Left lung (tissue), 10 donors: ENCODE data around the gene IFT81. TPM values are rescaled to one million over a fixed set of nuclear protein-coding genes. Genes with fewer than 3 reads are reported as not detected.

ENCODE experiments used
- ATAC-seq: fragments of 200-7000 bp; cut with Tn5 transposase; one replicate; pipeline ENCODE4 v1.9.1; 2020; ENCODE audit warnings: moderate library complexity
- DNase-seq, 4 donors: peaks; one replicate each; pipeline ENCODE4 v3.0.0-alpha.2; 2013 to 2020
- H3K27ac ChIP-seq, 2 donors: fragments of 200-600 bp; sonication (generic) in 1 of 2; one replicate each; pipeline versions ENCODE4 v1.5.0 to v1.8.0; 2020 to 2021
- H3K27me3 ChIP-seq, 2 donors: fragments of 200-600 bp; sonication (generic) in 1 of 2; one replicate each; pipeline versions ENCODE4 v1.5.0 to v1.8.0; 2020 to 2021
- H3K36me3 ChIP-seq, 2 donors: fragments of 200-600 bp; sonication (generic) in 1 of 2; one replicate each; pipeline versions ENCODE4 v1.5.0 to v1.8.0; 2020 to 2021
- H3K4me1 ChIP-seq, 2 donors: fragments of 200-600 bp; one replicate each; pipeline ENCODE4 v1.8.0; 2021
- H3K4me3 ChIP-seq, 2 donors: fragments of 200-600 bp; sonication (generic) in 1 of 2; one replicate each; pipeline versions ENCODE4 v1.5.0 to v1.8.0; 2020 to 2021; ENCODE audit warnings: mild to moderate bottlenecking in 1 of 2
- H3K9me3 ChIP-seq, 2 donors: fragments of 200-600 bp; sonication (generic) in 1 of 2; one replicate each; pipeline versions ENCODE4 v1.5.0 to v1.8.0; 2020 to 2021
- intact Hi-C, 2 donors: fragments of 100-400 bp; cut with DNase I; formaldehyde crosslinking; loops; one replicate each; pipeline versions ENCODE4 v1.11.2 to v1.14.2; 2022
- polyA plus RNA-seq, 6 donors: library from polyadenylated mRNA; unstranded; fragments of 120-200 nt; gene quantifications; one replicate each; pipeline ENCODE4 v1.2.1, GENCODE V29; 2013; ENCODE audit not compliant: insufficient read length in 6 of 6
- total RNA-seq, 2 donors: library from RNA; stranded (reverse); fragmentation: NEBNext Ultra II Directional; extraction: Animal tissue kit (Norgen Biotek cat#: 25700); gene quantifications; one replicate each; pipeline ENCODE4 v1.2.1, GENCODE V29; 2021
- TF ChIP-seq, protein P1 (sequence below), 2 donors: fragments of 200-600 bp; sonication (generic) in 1 of 2; IDR thresholded peaks; one replicate each; pipeline versions ENCODE4 v1.5.0 to v1.8.0; 2021; ENCODE audit warnings: antibody characterized with exemption in 2 of 2
- donor health status: DM: no; HTN: yes; CAD: no.
- donor health status: DM: no; HTN: no; CAD: no.

The IFT81 gene
- total and polyA plus RNA-seq, 8 donors: 11.0 to 47.6 (median 40.8) TPM

DNA sequence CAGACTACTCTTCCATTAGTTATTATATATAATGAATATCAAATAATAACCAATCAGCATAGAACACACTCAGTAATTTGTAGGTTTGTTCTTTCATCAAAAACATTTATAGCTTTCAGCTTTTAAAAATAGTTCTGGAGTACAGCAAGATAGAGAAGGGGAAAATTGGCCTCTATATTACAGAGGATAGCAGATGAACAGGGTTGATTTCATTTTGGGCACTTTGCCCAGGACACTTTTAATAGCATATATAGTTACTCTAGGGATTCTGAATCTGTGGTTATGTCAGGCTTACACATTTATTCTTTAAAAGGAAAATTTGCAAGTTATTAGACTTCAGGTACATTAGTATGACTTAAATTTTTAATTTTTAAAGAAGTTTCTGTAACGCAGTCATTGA, 52.6 kb downstream of the IFT81 start:
- no peaks in the 10 kb centered on the region for H3K4me1 ChIP-seq
- ATAC-seq (no peak), DNase-seq (peak in 2 of 4 donors; percentile 27 to 43)
- no peak overlapping the region for H3K27ac ChIP-seq
- H3K27me3 ChIP-seq: no peaks in the 10 kb centered on the region
- no peak overlapping the region for H3K4me3 ChIP-seq
- TF ChIP-seq, protein P1, sequence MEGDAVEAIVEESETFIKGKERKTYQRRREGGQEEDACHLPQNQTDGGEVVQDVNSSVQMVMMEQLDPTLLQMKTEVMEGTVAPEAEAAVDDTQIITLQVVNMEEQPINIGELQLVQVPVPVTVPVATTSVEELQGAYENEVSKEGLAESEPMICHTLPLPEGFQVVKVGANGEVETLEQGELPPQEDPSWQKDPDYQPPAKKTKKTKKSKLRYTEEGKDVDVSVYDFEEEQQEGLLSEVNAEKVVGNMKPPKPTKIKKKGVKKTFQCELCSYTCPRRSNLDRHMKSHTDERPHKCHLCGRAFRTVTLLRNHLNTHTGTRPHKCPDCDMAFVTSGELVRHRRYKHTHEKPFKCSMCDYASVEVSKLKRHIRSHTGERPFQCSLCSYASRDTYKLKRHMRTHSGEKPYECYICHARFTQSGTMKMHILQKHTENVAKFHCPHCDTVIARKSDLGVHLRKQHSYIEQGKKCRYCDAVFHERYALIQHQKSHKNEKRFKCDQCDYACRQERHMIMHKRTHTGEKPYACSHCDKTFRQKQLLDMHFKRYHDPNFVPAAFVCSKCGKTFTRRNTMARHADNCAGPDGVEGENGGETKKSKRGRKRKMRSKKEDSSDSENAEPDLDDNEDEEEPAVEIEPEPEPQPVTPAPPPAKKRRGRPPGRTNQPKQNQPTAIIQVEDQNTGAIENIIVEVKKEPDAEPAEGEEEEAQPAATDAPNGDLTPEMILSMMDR (IDR thresholded peaks at IDR 0.05): no peak
- no peaks in the 10 kb centered on the region for H3K9me3 ChIP-seq
- no peaks in the 10 kb centered on the region for H3K36me3 ChIP-seq
- intact Hi-C loops: no loop called here

DNA sequence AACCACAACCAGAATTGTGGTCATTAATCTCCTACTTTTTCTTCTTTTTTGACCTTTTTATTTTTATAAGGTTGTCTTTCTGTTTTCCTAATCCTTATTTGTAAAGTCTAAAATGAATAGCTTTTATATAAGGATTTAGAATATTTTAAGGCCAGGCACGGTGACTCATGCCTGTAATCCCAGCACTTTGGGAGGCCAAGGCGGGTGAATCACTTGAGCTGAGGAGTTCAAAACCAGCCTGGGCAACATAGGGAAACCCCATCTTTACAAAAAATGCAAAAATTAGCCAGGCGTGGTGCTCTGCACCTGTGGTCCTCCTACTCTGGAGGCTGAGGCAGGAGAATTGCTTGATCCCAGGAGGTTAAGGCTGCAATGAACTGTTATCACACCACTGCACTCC, 55.1 kb downstream of the IFT81 start:
- no peak for ATAC-seq
- Histone ChIP-seq H3K9me3 (no peaks in the 10 kb centered on the region), H3K4me1 (no peaks in the 10 kb centered on the region), H3K36me3 (no peaks in the 10 kb centered on the region), H3K4me3 (no peak overlapping the region), H3K27me3 (no peaks in the 10 kb centered on the region), H3K27ac (no peak overlapping the region)
- TF ChIP-seq, protein P1 (IDR thresholded peaks at IDR 0.05): no peak
- no peak for DNase-seq
- intact Hi-C loops: no loop called here

DNA sequence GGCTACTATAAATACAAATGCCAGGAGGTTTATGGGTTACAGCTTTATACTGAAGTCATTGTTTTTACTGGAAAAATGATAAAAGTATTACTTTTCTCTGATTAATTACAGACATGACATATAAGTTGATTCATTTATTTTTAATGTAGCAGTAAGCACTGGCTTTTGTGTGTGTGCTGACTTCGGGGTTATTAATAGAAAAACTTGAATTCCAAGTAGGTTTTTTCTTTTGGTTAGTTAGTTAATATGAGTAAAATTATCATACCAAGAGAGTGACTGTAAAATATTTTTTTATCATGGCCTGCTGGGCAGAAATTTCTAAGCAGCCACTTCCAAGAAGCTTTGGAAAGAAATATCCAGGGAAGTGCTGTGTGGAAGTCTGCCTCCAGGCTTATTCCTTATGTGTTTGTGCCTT, 56.4 kb downstream of the IFT81 start:
- no peak for ATAC-seq
- H3K27ac ChIP-seq: peak overlapping the region in 1 of 2 donors; percentile 28
- no peaks in the 10 kb centered on the region for H3K4me1 ChIP-seq
- no peak for DNase-seq
- H3K27me3 ChIP-seq: no peaks in the 10 kb centered on the region
- H3K4me3 ChIP-seq: no peak overlapping the region
- H3K36me3 ChIP-seq: no peaks in the 10 kb centered on the region
- intact Hi-C loops: no loop called here
- TF ChIP-seq, protein P1 (IDR thresholded peaks at IDR 0.05): no peak
- peaks cover 0 to 8% of the 10 kb centered on the region in 2 donors for H3K9me3 ChIP-seq

DNA sequence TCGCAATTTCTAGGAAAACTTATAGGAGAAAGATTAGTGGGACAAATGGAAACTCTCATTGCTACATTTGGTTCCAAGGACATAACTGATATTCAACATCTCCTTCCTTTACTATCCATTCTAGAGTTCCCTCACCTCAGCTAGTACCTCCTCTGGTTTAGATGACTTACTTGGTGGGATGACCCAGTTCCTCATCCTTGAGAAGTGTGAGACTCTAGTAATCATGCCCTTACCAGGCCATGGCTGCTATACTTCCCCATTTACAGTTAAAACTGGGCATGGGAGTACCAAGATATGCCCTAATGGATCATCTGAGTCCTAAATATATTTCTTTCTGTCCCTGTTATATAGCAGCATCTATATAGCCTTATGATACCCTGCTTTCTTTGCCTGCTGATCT, 58.1 kb downstream of the IFT81 start:
- no peak overlapping the region for H3K4me3 ChIP-seq
- TF ChIP-seq, protein P1 (IDR thresholded peaks at IDR 0.05): no peak
- no peak overlapping the region for H3K27ac ChIP-seq
- H3K9me3 ChIP-seq: peaks cover 0 to 24% of the 10 kb centered on the region in 2 donors
- no peaks in the 10 kb centered on the region for H3K4me1 ChIP-seq
- DNase-seq: no peak
- intact Hi-C loops: no loop called here
- no peak for ATAC-seq
- peaks cover 0 to 3% of the 10 kb centered on the region in 2 donors for H3K36me3 ChIP-seq
- no peaks in the 10 kb centered on the region for H3K27me3 ChIP-seq

DNA sequence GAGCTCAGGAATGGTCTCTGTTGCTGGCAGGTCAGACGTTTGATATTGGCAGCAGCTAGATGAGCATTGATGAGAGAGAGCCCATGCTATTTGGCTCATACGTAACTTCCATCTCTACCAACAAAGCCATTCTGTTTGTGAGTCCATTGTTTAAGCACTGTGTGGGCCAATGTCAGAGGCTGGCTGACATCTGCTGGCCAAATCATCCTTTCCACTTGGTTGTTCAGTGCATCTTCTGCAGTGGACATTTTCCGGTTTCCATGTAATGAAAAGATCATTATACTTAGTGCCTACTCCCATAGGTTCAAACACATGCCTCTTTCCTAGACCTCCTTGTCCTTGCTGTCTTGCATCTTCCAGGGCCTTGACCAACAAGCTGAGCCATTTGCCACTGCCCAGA, 59.2 kb downstream of the IFT81 start:
- Histone ChIP-seq H3K9me3 (peaks cover 0 to 24% of the 10 kb centered on the region in 2 donors), H3K36me3 (peaks cover 0 to 3% of the 10 kb centered on the region in 2 donors), H3K4me1 (no peaks in the 10 kb centered on the region), H3K27me3 (no peaks in the 10 kb centered on the region), H3K4me3 (no peak overlapping the region), H3K27ac (no peak overlapping the region)
- intact Hi-C loops: no loop called here
- TF ChIP-seq, protein P1 (IDR thresholded peaks at IDR 0.05): no peak
- no peak for ATAC-seq
- no peak for DNase-seq
